A673 (cell line): Measurements from ENCODE around the gene UVSSA. TPM values are rescaled to one million over a fixed set of nuclear protein-coding genes. Genes with fewer than 3 reads are reported as not detected.
A peak's percentile ranks its signal among the peaks of the same experiment; 100 is the strongest.

Experiments used
- BruUV-seq: library from RNA; stranded (reverse); fragments of 400-500 nt; replicated peaks from 2 replicates; lab custom pipeline; 2021; lab: Mats Ljungman, UMichigan
- CTCF ChIA-PET: fragments of 300-600 bp; sonication (Branson Sonifier 250); formaldehyde crosslinking; loops from one replicate; lab custom pipeline; 2022; ENCODE audit warnings: antibody characterized with exemption; lab: Charles Lee
- POLR2A ChIA-PET: fragments of 300-600 bp; sonication (Branson Sonifier 250); formaldehyde crosslinking; loops from one replicate; lab custom pipeline; 2022; ENCODE audit warnings: antibody characterized with exemption; ENCODE audit not compliant: low non-redundant PET; lab: Charles Lee
- DNase-seq: peaks from one replicate; pipeline ENCODE4 v3.0.0-alpha.2; 2015; ENCODE audit warnings: low spot score
- H3K27ac ChIP-seq: fragments of 200-600 bp; sonication (generic); 2 replicates; pipeline ENCODE4 v1.5.1; 2016; ENCODE audit warnings: mixed run types, low read depth, mild to moderate bottlenecking, mixed read lengths, antibody characterized with exemption, low read length; ENCODE audit not compliant: poor library complexity, severe bottlenecking
- H3K27me3 ChIP-seq: fragments of 200-600 bp; sonication (generic); replicated peaks from 2 replicates; pipeline ENCODE4 v1.6.1; 2017; ENCODE audit warnings: mixed run types, low read depth, mild to moderate bottlenecking, mixed read lengths, antibody characterized with exemption, low read length; ENCODE audit not compliant: insufficient read depth, poor library complexity
- H3K36me3 ChIP-seq: fragments of 200-600 bp; sonication (generic); 2 replicates; pipeline ENCODE4 v1.6.1; 2016; ENCODE audit warnings: mixed run types, mild to moderate bottlenecking, mixed read lengths, antibody characterized with exemption, low read length; ENCODE audit not compliant: insufficient read depth, poor library complexity, severe bottlenecking
- H3K4me1 ChIP-seq: fragments of 200-600 bp; sonication (generic); 2 replicates; pipeline ENCODE4 v1.6.1; 2017; ENCODE audit warnings: mixed run types, mild to moderate bottlenecking, mixed read lengths, antibody characterized with exemption, low read length; ENCODE audit not compliant: insufficient read depth, poor library complexity, severe bottlenecking
- H3K4me3 ChIP-seq: fragments of 200-600 bp; sonication (generic); 2 replicates; pipeline ENCODE4 v1.5.1; 2016; ENCODE audit warnings: low read depth, mixed run types, mild to moderate bottlenecking, mixed read lengths, low read length; ENCODE audit not compliant: poor library complexity, severe bottlenecking
- H3K9me3 ChIP-seq: fragments of 200-600 bp; sonication (generic); 2 replicates; pipeline ENCODE4 v1.6.1; 2016; ENCODE audit warnings: mixed run types, low read depth, mild to moderate bottlenecking, mixed read lengths, antibody characterized with exemption, low read length; ENCODE audit not compliant: poor library complexity, severe bottlenecking
- CTCF ChIP-seq: fragments of 300-800, 200-600 bp; sonication (generic); conservative IDR thresholded peaks from 2 replicates; pipeline ENCODE4 v1.5.1; 2017; ENCODE audit warnings: low read depth, mild to moderate bottlenecking, antibody characterized with exemption, low read length, moderate library complexity, mixed read lengths
- EZH2 ChIP-seq: fragments of 200-600 bp; sonication (generic); IDR thresholded peaks from 2 replicates; pipeline ENCODE4 v1.6.1; 2017; ENCODE audit warnings: borderline replicate concordance, low read depth, mild to moderate bottlenecking, mixed read lengths, antibody characterized with exemption, low read length; ENCODE audit not compliant: poor library complexity, severe bottlenecking
- intact Hi-C: fragments of 100-400 bp; cut with micrococcal nuclease; formaldehyde crosslinking; loops from one replicate; pipeline ENCODE4 v1.10.0; 2022; ENCODE audit not compliant: unreplicated experiment
- total RNA-seq: library from RNA; stranded (reverse); gene quantifications from 2 replicates; pipeline ENCODE4 v1.2.3, GENCODE V29; 2021

UVSSA gene
- total RNA-seq, 1 experiment from 2014 or later: 20.3 TPM

DNA sequence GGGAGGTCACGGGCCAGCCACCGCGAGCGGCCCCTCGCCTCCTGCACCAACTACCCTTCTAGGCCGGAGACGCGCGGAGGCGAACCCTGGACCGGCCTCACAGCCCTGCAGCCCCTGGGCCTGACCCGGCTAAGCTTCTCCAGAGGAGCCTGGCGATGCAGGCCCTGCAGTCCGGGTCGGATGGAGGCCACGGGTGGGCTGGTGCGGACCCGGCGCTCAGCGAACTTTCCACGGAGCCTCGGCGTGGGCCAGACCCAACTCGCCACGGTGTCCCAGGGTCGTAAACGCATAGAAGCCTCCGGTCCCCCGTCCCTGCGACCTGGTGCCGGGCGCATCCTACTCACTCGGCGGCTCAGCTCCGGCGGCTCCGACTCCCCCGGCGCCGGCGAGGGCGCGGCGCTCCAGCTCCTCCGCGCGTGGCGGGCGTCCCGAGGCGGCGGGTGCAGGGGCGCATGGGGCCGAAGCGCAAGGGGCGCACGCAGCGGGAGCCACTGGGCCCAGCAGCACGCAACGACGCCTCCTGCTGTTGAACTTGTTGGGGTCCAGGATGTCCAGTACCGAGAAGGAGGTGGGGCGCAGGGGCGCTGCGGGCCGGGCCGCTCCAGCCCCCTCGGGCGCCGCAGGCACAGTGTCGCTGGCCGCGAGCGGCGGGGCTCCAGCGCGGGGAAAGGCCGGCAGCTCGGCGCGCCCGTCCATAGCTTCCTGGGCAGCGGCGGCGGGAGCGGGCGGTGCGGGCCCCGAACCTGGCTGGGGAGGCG, 58.8 kb downstream of the UVSSA start:
- CTCF ChIA-PET: no interaction called here
- H3K27ac ChIP-seq: no peak overlapping the region
- no TSS peak for BruUV-seq
- H3K9me3 ChIP-seq: no peaks in the 10 kb centered on the region
- intact Hi-C loops: no loop called here
- no peaks in the 10 kb centered on the region for H3K36me3 ChIP-seq
- no peak overlapping the region for H3K4me3 ChIP-seq
- peaks cover 98% of the 10 kb centered on the region for H3K27me3 ChIP-seq
- no peak for DNase-seq
- POLR2A ChIA-PET: no interaction called here
- H3K4me1 ChIP-seq: no peaks in the 10 kb centered on the region
- TF ChIP-seq CTCF (no peak), EZH2 (peak; percentile 65)

- Histone ChIP-seq H3K4me3 (no peak within 1 kb of the TSS), H3K27me3 (peaks cover 99% of the 10 kb centered on the region), H3K9me3 (no peaks in the 10 kb centered on the region), H3K36me3 (no peaks in the 10 kb centered on the region), H3K27ac (no peak within 1 kb of the TSS), H3K4me1 (no peaks in the 10 kb centered on the region)
- TF ChIP-seq EZH2: peak; percentile 39
- no peak for TF ChIP-seq CTCF
- DNase-seq: no peak
- POLR2A ChIA-PET: no interaction called here
- BruUV-seq: no TSS peak
- CTCF ChIA-PET: no interaction called here
- intact Hi-C loops: no loop called here
These were observed 59.5 kb downstream of the UVSSA start, which contains the start of gene NKX1-1 for GRCh38 chr4:1406394-1406980. Gene NKX1-1, minus strand, starts transcription at chr4:1406442. Its CDS starts 0 bp downstream, at chr4:1406442.

DNA sequence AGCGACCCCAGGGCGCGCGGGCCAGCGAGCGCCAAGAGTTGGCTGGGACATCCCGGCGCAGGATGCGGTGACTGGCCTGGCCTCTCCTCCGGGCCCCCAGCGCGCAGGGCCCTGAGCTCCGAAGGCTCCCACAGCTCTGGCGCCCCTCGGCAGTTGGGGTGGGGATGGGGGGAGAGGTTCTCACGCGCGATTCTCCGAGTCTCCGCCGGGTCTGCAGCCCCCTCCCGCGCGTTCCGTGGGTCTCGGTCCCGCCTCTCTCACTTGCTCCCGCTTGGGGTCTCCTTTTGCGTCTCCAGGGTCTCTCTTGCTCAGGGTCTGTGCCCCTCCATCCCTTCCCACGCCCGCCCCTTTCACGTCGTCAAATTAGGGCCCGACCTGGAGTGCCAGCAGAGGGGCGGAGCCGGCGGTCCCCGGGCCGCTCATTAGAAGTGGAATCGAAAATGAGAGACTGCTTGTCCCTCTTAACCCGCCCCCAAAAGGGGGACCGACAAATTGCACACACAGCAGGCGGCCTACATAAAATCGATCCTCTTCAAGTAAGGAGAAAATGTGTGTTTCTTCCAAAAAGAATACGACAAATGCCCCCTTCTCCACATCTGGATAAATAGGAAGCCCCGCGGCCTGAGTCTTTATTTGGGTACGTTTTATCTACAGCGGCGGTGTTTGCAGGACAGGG, 60.1 kb downstream of the UVSSA start:
- H3K4me1 ChIP-seq: no peaks in the 10 kb centered on the region
- no peak for DNase-seq
- no peak overlapping the region for H3K27ac ChIP-seq
- no peak overlapping the region for H3K4me3 ChIP-seq
- intact Hi-C loops: no loop called here
- TF ChIP-seq CTCF (no peak), EZH2 (peak; percentile 65)
- POLR2A ChIA-PET: no interaction called here
- no peaks in the 10 kb centered on the region for H3K9me3 ChIP-seq
- no peaks in the 10 kb centered on the region for H3K36me3 ChIP-seq
- H3K27me3 ChIP-seq: peaks cover 98% of the 10 kb centered on the region
- CTCF ChIA-PET: no interaction called here
- no TSS peak for BruUV-seq
